Stimulated activated CD8-positive, alpha-beta memory T cell treated with anti-CD3 and anti-CD28 coated beads, Interleukin-4, amount 100 ng/mL, for 4 hours (primary cell): Measurements from ENCODE around the gene ZBTB20.

Experiments used
- DNase-seq, 2 donors: peaks; one replicate each; pipeline ENCODE4 v3.0.0-alpha.2; 2020; ENCODE audit warnings: low read depth in 2 of 2, low spot score in 1 of 2

Gene ZBTB20

DNA sequence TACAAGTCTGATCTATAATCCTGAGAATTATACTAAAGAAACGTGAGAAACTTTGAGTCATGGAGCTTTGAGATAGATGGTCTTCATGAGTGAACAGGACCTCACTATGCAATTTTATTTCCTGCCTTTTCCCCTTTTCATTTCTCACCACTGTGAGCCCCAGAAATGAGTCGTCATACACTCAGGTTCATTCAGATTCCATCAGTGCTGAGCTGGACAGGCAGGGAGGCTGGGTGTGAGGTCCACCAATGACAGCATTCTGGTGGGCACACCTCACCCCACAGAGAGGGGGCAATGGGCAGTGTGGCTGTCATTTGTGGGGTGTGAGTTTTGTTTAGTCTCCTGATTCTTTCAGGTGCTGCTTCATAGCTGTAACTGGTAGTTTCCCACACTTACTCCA is 836.4 kb downstream of the ZBTB20 start:
- DNase-seq, result no peak

DNA sequence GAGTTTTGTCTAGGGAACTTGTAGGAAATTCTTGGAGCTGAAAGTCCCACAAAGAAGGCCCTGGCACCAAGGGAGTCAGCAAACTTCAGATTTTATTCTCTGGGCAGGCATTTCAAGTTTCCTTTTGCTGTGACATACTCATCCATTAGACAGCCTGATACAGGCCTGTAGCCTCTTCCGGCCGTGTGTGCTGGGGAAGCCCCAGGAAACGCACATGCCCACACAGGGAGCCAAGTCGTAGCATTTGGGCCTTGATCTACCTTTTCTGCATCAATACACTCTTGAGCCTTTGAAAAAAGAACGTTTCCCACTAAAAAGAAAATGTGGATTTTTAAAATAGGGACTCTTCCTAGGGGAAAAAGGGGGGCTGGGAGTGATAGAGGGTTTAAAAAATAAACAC is 838.3 kb downstream of the ZBTB20 start:
- DNase-seq, result peak in 1 of 2 donors; percentile 35

DNA sequence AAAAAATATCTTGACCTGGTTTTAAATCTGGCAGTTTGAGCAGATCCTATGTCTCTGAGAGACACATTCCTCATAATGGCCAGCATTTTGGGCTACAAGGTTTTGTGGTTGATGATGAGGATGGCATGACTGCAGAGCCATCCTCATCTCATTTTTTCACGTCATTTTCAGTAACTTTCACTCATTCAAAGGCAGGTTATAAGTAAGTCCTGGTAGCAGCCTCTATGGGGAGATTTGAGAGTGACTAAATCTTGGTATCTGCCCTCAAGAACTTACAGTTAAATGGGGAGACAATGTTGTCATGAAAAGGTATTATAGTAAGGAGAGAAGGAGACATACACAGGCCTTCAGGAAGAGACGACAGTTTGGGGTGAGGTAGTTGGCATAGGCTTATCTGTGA is 838.7 kb downstream of the ZBTB20 start:
- DNase-seq, result no peak

DNA sequence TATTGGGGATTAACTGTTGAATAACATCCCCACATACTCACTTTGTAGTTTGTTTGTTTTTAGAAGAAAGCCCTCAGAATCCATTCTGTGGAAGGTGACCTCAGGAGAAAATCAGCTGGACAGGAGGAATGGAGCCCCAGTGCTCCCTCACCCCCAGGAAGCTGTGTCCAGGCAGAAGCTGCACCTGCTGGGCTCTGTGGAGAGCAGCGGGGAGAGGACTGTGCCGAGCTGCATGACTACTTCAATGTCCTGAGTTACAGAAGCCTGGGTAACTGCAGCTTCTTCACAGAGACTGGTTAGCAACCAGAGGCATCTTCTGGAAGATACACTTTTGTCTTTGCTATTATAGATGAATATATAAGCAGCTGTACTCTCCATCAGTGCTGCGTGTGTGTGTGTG is 839.3 kb downstream of the ZBTB20 start:
- DNase-seq, result no peak

DNA sequence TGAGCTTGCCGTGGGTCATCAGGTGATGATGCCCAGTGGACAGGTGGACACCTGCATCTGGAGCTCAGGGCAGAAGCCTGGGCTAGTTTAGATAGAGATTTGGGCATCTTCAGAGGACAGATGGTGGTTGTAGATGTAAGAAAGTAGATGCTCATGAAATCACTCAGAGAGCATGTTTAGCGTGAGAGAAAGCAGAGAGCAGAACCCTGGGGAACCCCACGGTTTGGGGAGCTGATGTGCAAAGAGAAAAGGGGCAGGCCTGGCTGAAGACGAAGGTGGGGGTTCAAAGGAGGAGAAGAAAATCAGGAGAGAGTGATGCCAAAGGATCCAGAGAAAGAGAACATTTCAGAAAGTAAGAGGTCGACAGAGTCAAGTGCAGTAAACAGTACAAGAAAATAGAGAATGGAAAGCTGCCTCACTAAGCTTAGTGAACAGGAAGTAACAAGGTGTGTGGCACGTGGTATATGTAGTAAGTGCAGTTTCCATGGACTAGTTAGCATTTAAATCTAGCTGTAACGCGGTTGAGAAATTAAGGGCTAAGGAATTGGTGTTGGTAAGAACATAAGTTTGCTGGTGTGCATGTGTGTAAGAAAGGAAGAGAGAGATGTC is 839.8 kb downstream of the ZBTB20 start:
- no peak for DNase-seq

DNA sequence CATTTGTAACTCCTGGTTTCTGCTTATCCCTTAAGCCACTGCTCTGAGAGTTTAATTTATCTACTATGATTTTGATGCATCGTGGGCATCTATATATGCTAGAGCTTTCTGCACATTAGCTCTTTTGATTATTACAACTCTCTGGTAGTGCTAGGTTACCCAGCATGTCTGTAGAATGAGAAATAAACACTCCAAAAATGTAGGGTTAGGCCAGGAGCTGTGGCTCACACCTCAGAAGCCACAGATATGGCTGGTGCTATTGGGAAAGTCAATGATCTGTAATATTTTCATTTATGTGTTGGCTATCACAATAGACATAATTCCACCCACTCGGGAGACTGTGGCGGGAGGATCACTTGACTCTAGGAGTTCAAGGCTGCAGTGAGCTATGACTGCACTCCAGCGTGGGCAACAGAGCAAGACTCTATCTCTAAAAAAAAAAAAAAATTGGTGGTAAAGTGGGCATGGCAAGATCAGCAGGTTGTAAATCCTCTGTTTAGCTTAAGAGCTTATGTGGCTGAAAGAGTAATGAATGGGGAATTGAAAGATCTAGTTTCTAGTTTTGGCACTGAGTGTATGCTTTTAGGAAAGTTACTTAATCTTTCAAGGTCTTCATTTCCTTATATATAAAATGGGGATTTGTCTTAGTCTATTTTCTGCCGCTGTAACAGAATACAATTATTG is 847.0 kb downstream of the ZBTB20 start:
- no peak for DNase-seq

DNA sequence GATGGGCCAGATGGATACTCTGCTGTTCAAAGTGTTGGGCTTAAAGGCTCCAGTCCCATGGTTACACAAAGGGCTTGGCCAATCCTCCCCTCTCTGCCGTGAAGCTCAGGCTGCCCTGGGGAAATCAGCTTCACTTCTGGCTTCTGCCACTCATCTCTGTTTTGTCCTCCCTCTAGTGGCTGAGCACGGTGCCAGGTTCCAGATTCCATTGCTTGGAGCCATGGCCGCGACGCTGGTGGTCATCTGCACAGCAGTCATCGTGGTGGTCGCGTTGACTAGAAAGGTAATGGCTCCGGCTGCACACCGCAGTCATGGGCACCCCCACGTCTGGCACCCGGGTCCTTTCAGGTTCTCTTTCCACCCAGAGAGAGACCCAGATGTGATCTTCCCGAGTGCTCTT is 847.7 kb downstream of the ZBTB20 start:
- DNase-seq, result no peak

DNA sequence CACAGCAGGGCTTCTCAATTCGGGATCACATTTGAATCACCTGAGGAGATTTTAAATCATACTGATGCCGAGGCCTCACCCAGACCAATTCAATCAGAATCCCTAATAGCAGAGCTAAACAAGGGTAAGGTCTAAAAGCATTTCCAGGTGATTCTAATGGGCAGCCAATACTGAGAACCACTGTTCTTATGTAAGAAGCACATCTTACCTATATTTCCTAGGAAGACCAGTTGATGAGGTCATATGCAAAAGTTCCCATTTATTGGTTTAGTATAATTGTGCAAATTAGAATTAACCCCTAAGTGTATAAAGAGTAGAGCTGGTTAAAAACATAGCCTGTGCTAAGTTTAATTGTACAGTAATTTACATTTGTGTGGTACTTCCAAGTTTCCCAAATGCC is 851.1 kb downstream of the ZBTB20 start:
- no peak for DNase-seq

DNA sequence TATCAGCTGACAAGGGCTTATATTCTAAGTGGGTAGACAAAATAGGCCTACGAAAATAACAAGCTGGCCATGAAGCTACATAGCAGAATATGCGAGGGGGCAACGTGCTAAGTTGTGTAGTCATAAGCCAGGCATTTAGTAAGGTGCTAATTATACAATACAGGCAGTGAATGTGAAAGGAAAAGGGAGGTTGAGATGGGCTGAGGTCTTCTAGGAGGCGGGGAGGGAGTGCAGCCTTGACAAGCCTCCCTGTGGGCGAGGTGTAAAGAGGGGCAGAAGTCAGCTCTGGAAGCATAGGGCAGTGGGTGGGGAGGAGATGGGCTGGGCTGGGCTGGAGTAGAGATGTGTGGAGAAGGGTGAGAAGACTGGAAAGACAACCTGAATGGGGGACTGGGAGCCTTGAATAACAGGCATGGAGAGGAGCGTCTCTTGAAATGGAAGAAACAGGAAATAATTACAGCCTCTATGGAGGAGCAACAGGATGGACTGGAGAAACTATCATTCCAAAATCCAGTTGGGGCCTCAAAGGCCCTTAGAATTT is 852.1 kb downstream of the ZBTB20 start:
- DNase-seq, result peak in 1 of 2 donors; percentile 36

DNA sequence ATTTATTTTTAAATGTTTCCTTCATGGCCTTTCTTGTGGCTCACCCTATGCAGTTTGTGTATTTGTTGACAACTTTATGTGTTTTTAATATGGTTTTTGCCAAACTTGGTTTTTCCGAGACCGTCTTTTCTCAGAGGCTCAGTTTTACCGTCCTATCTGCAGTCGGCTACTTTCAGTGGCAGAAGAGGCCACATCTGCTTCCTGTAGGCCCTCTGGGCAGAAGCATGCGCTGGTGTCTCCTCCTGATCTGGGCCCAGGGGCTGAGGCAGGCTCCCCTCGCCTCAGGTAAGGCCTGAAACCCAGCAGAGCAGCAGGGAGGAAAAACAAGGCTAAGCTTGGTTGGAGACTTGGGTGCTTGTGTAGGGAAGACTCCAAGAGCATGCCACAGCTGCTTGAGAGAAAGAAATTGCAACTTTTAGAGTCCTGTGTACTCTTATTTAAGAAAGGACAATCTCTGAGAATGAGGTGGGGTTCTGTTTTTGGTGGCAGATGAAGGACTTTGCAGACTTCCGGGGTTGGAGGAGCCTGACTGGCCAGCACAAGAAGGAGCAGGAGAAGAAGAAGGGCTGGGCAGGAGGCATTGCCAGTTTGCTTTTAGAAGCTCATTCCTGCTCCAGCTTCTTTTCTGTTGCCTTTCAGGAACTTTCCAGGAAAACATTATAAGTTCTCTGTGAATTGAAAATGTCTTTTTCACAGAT is 853.1 kb downstream of the ZBTB20 start, which contains the start of gene TIGIT:
Gene TIGIT (plus strand): TSS at position 191 of the 698 bp plus-strand sequence. CDS start 34 bp downstream, at position 225.
- no peak for DNase-seq

DNA sequence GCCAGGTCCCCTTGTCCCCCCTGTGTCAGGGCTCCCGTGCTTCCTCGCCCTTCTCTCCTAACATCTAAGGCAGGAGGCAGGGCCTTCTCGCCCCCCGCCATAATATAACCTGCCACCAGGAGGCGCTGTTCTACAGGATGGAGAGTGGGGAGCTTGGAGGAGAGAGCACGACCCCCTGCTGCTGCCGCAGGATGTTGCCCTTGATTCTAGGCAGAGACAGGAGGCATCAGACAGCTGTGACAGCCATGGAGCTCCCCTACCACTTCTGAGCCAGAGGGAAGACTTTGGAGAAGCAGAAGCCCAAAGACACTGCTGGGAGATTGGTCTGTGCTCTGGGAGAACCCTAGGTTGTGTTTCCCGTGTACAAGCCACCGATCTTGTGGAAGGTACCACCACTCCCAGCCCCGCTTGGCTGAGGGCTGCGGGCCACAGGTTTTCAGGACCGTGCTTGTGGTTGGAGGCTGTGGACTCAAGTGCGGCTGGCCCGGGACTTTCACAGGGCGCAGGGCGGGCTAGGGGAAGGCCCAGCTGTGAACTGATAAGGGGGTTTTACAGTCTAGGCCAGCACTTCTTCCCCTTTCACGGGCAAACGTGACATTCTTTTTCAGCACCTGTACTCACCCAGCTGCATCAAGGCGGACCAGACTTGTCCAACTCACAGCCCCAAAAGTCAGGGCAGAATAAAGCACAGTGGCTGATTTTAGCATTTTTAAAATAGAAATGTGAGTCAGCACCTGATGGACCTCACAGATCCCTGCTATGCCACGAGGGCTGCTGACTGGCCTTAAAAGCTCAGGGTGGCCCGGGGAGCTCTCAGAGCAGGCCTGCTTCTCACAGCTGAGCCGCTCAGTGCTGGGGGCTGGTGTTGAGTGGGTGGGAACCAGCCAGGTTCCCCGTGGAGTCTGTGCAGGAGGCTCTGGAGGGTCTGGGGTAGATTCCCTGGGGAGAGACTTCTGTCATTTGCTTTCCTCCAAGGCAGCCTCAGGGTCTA is 855.9 kb downstream of the ZBTB20 start:
- peak; percentile 81 to 97 for DNase-seq

DNA sequence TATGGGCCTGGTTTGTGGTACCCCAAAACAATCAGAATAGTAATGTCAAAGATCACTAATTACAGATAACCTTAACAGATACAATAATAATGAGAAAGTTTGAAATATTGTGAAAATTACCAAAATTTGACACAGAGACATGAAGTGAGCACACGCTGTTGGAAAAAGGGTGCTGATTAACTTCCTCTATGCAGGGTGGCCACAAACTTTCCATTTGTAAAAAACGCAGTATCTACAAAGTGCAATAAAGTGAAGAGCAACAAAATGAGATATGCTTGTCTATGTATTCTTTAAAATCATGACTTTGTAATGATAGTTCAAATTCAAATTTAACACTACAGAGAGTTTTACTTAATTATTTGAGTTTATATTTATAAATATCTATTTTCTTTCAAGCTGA is 860.8 kb downstream of the ZBTB20 start:
- no peak for DNase-seq

DNA sequence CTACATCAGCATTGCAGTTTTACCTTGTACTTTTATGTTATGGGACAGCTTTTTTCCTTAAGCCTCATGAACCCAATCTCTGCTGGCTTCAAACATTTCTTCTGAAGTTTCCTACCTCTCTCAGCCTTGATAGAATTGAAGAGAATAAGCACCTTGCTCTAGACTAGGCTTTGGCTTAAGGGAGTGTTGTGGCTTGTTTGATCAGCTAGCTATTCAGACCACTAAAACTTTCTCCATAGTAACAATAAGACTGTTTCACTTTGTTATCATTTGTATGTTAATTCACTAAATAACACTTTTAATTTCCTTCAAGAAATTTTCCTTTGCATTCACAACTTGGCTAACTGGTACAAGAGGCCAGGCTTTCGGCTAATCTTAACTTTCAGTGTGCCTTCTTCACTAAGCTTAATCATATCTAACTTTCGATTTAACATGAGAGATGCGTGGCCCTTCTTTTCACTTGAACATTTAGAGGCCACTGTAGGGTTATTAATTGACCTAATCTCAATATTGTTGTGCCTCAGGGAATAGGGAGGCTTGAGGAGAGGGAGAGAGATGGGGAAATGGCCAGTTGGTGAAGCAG is 861.3 kb downstream of the ZBTB20 start:
- DNase-seq, result no peak

DNA sequence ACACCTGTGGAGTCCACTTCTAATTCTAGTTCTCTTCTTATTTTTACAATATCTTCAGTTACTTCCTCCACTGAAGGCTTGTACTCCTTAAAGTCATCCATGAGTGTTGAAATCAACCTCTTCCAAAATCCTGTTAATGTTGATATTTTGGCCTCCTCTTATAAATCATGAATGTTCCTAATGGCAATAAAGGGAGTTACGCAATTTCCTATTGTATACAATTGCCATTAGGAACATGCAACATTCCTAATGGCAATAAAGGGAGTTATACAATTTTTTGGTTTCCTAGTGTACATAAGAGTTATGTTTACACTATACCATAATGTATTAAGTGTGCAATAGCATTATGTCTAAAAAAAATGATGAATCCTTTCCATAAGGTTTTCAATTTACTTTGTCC is 862.4 kb downstream of the ZBTB20 start:
- DNase-seq, result no peak
